SK-N-SH treated with all-trans-retinoic acid at 6 μM for 48 hours (cell line): ENCODE data around the gene KLF15.

Experiments used
- ATAC-seq: fragments of 200-7000 bp; cut with Tn5 transposase; 3 replicates; pipeline ENCODE4 v1.9.1; 2020; ENCODE audit warnings: mild to moderate bottlenecking, moderate library complexity
- ARNTL ChIP-seq: fragments of 450-650 bp; formaldehyde crosslinking; IDR thresholded peaks from 2 replicates; pipeline ENCODE4 v1.5.0; 2020; ENCODE audit warnings: low read depth, mild to moderate bottlenecking, moderate library complexity, borderline replicate concordance
- BACH2 ChIP-seq: fragments of 250-450 bp; sonication (Bioruptor Pico); IDR thresholded peaks from 2 replicates; pipeline ENCODE4 v1.9.0; 2021; ENCODE audit warnings: mild to moderate bottlenecking, borderline replicate concordance
- CREB5 ChIP-seq: fragments of 250-450 bp; sonication (Bioruptor Pico); IDR thresholded peaks from 2 replicates; pipeline ENCODE4 v1.5.1; 2020; ENCODE audit warnings: low read depth, mild to moderate bottlenecking, moderate library complexity
- CSDC2 ChIP-seq: fragments of 250-450 bp; sonication (Bioruptor Pico); IDR thresholded peaks from 2 replicates; pipeline ENCODE4 v1.5.0; 2020; ENCODE audit warnings: mild to moderate bottlenecking, moderate library complexity
- ESRRG ChIP-seq: fragments of 250-450 bp; sonication (Bioruptor Pico); IDR thresholded peaks from 2 replicates; pipeline ENCODE4 v1.6.1; 2021; ENCODE audit warnings: mild to moderate bottlenecking
- GLIS3 ChIP-seq: fragments of 250-450 bp; sonication (Bioruptor Pico); IDR thresholded peaks from 2 replicates; pipeline ENCODE4 v1.5.0; 2020; ENCODE audit warnings: mild to moderate bottlenecking, moderate library complexity
- ISL1 ChIP-seq: fragments of 250-450 bp; sonication (Bioruptor Pico); IDR thresholded peaks from 2 replicates; pipeline ENCODE4 v2.1.2; 2022; ENCODE audit warnings: mild to moderate bottlenecking, moderate library complexity
- OSR1 ChIP-seq: fragments of 250-450 bp; sonication (Bioruptor Pico); IDR thresholded peaks from 2 replicates; pipeline ENCODE4 v1.8.0; 2022; ENCODE audit warnings: moderate library complexity, mild to moderate bottlenecking, inconsistent platforms
- PATZ1 ChIP-seq: fragments of 250-450 bp; sonication (Bioruptor Pico); IDR thresholded peaks from 2 replicates; pipeline ENCODE4 v1.8.0; 2020; ENCODE audit warnings: mild to moderate bottlenecking, moderate library complexity, borderline replicate concordance
- POU6F1 ChIP-seq: fragments of 250-450 bp; sonication (Bioruptor Pico); IDR thresholded peaks from 2 replicates; pipeline ENCODE4 v1.8.0; 2021; ENCODE audit warnings: low read depth, mild to moderate bottlenecking, moderate library complexity, borderline replicate concordance
- PPARA ChIP-seq: fragments of 250-450 bp; sonication (Bioruptor Pico); IDR thresholded peaks from 2 replicates; pipeline ENCODE4 v1.5.0; 2020; ENCODE audit warnings: mild to moderate bottlenecking, borderline replicate concordance
- RARB ChIP-seq: fragments of 250-450 bp; sonication (Bioruptor Pico); IDR thresholded peaks from 2 replicates; pipeline ENCODE4 v1.8.0; 2021; ENCODE audit warnings: mild to moderate bottlenecking, moderate library complexity
- TCF4 ChIP-seq: fragments of 250-450 bp; sonication (Bioruptor Pico); IDR thresholded peaks from 2 replicates; pipeline ENCODE4 v1.8.0; 2021; ENCODE audit warnings: mild to moderate bottlenecking, moderate library complexity, borderline replicate concordance
- TOX ChIP-seq: fragments of 250-450 bp; sonication (Bioruptor Pico); IDR thresholded peaks from 2 replicates; pipeline ENCODE4 v1.8.0; 2021; ENCODE audit warnings: mild to moderate bottlenecking, moderate library complexity, borderline replicate concordance
- TSHZ2 ChIP-seq: fragments of 250-450 bp; sonication (Bioruptor Pico); IDR thresholded peaks from 2 replicates; pipeline ENCODE4 v1.5.0; 2020; ENCODE audit warnings: mild to moderate bottlenecking, moderate library complexity
- ZC3H10 ChIP-seq: fragments of 250-450 bp; sonication (Bioruptor Pico); IDR thresholded peaks from 2 replicates; pipeline ENCODE4 v1.5.1; 2021; ENCODE audit warnings: mild to moderate bottlenecking, moderate library complexity
- ZFP3 ChIP-seq: fragments of 250-450 bp; sonication (Bioruptor Pico); IDR thresholded peaks from 2 replicates; pipeline ENCODE4 v1.5.0; 2020; ENCODE audit warnings: mild to moderate bottlenecking, moderate library complexity
- ZFP30 ChIP-seq: fragments of 450-650 bp; formaldehyde crosslinking; IDR thresholded peaks from 2 replicates; pipeline ENCODE4 v1.5.0; 2022; ENCODE audit warnings: mild to moderate bottlenecking, moderate library complexity
- ZNF565 ChIP-seq: fragments of 450-650 bp; formaldehyde crosslinking; conservative IDR thresholded peaks from 2 replicates; pipeline ENCODE4 v1.5.0; 2020; ENCODE audit warnings: low read depth, mild to moderate bottlenecking, moderate library complexity
- ZNF70 ChIP-seq: fragments of 450-650 bp; formaldehyde crosslinking; IDR thresholded peaks from 2 replicates; pipeline ENCODE4 v1.5.0; 2020; ENCODE audit warnings: mild to moderate bottlenecking, moderate library complexity
- ZNF8 ChIP-seq: fragments of 450-650 bp; formaldehyde crosslinking; IDR thresholded peaks from 2 replicates; pipeline ENCODE4 v1.5.0; 2020; ENCODE audit warnings: mild to moderate bottlenecking, moderate library complexity

KLF15 gene

GRCh38 chr3:126402666-126403302, 45.6 kb upstream of the KLF15 start (continued):
- TF ChIP-seq GLIS3 (no peak), TSHZ2 (CRISPR knock-in tag) (no peak), RARB (CRISPR knock-in tag) (no peak)

GRCh38 chr3:126402178-126402577, 45.0 kb upstream of the KLF15 start:
- TF ChIP-seq ZNF70 (no peak), ISL1 (no peak), ESRRG (CRISPR knock-in tag) (no peak), GLIS3 (no peak), ZFP3 (no peak), ZFP30 (CRISPR knock-in tag) (no peak), POU6F1 (CRISPR knock-in tag) (no peak), CSDC2 (CRISPR knock-in tag) (no peak), TOX (no peak)
- TF ChIP-seq, all 23 proteins: peak for 0
- ATAC-seq: no peak

GRCh38 chr3:126401611-126402160, 44.5 kb upstream of the KLF15 start:
- ATAC-seq: no peak
- TF ChIP-seq PPARA (no peak), PATZ1 (no peak), TCF4 (no peak), CREB5 (CRISPR knock-in tag) (no peak), TOX (no peak), POU6F1 (CRISPR knock-in tag) (no peak), ZNF8 (CRISPR knock-in tag) (no peak), OSR1 (CRISPR knock-in tag) (no peak), ZC3H10 (CRISPR knock-in tag) (no peak), TSHZ2 (CRISPR knock-in tag) (no peak), ZFP30 (CRISPR knock-in tag) (no peak), CSDC2 (CRISPR knock-in tag) (no peak), ARNTL (CRISPR knock-in tag) (no peak), ESRRG (CRISPR knock-in tag) (no peak), GLIS3 (no peak), ZFP3 (no peak), ISL1 (no peak), ZNF565 (no peak), BACH2 (CRISPR knock-in tag) (no peak), ZNF70 (no peak)
